Tibial nerve (tissue), 4 donors: ENCODE measurements around the gene C1QTNF6. TPM values are rescaled to one million over a fixed set of nuclear protein-coding genes. Genes with fewer than 3 reads are reported as not detected.

Source experiments
- DNase-seq, 2 donors: peaks; one replicate each; pipeline ENCODE4 v3.0.0-alpha.2; 2019; ENCODE audit warnings: low spot score in 2 of 2
- H3K27ac ChIP-seq, 4 donors: fragments of 200-600 bp; sonication (generic) in 3 of 4; one replicate each; pipeline ENCODE4 v1.5.1; 2017 to 2019; ENCODE audit warnings: mild to moderate bottlenecking in 1 of 4
- H3K27me3 ChIP-seq, 2 donors: fragments of 200-600 bp; sonication (generic) in 1 of 2; one replicate each; pipeline versions ENCODE4 v1.5.1 to v1.6.0; 2017 to 2019
- H3K36me3 ChIP-seq, 3 donors: fragments of 200-600 bp; sonication (generic); one replicate each; pipeline ENCODE4 v1.5.1; 2018 to 2019
- H3K4me1 ChIP-seq, 4 donors: fragments of 200-600 bp; sonication (generic) in 3 of 4; one replicate each; pipeline ENCODE4 v1.5.1; 2017 to 2019
- H3K4me3 ChIP-seq, 4 donors: fragments of 200-600 bp; sonication (generic) in 3 of 4; one replicate each; pipeline ENCODE4 v1.5.1; 2017 to 2019; ENCODE audit warnings: mild to moderate bottlenecking in 1 of 4, moderate library complexity in 1 of 4
- H3K9me3 ChIP-seq, 4 donors: fragments of 200-600 bp; sonication (generic) in 3 of 4; one replicate each; pipeline ENCODE4 v1.5.1; 2017 to 2019
- EP300 ChIP-seq, 2 donors: sonication (generic); formaldehyde crosslinking; IDR thresholded peaks; one replicate each; pipeline ENCODE4 v1.6.1; 2017; ENCODE audit warnings: antibody characterized with exemption in 2 of 2, mild to moderate bottlenecking in 1 of 2
- POLR2A ChIP-seq, 2 donors: fragments of 450-650 bp; IDR thresholded peaks; one replicate each; pipeline ENCODE4 v1.6.1; 2017; ENCODE audit warnings: antibody characterized with exemption in 2 of 2, mild to moderate bottlenecking in 2 of 2, moderate library complexity in 2 of 2
- WGBS, 2 donors: methylation state at CpG; one replicate each; pipeline ENCODE4 v1.1.5; 2018; 5-methylcytosine and 5-hydroxymethylcytosine counted together
- total RNA-seq, 4 donors: library from RNA; depleted of rRNA; stranded (reverse); fragments of >200 nt; gene quantifications; one replicate each; pipeline ENCODE4 v1.1.0, GENCODE V29; 2016
- TF ChIP-seq, protein P1 (sequence below), 5 experiments: fragments of 200-600 bp in 3 of 5; fragments of 450-650 bp in 2 of 5; sonication (generic) in 3 of 5; IDR thresholded peaks; one replicate each; pipeline ENCODE4 v1.5.1; 2016 to 2019; ENCODE audit warnings: antibody characterized with exemption in 5 of 5, mild to moderate bottlenecking in 3 of 5, moderate library complexity in 2 of 5

C1QTNF6 gene
- total RNA-seq, 4 donors from 2014 or later = 2.6 to 3.9 (median 3.4) TPM

GRCh38 chr22:37221424-37222333 is 33.6 kb upstream of the C1QTNF6 start:
- Histone ChIP-seq H3K36me3 (no peaks in the 10 kb centered on the region), H3K4me1 (peaks cover 0 to 7% (median 0%) of the 10 kb centered on the region in 4 donors), H3K27me3 (peaks cover 0 to 21% of the 10 kb centered on the region in 2 donors), H3K27ac (peak overlapping the region in 1 of 4 donors; percentile 60), H3K4me3 (no peak overlapping the region), H3K9me3 (no peaks in the 10 kb centered on the region)
- no peak for DNase-seq
- no peak for TF ChIP-seq POLR2A (IDR thresholded peaks at IDR 0.05)
- TF ChIP-seq, protein P1, sequence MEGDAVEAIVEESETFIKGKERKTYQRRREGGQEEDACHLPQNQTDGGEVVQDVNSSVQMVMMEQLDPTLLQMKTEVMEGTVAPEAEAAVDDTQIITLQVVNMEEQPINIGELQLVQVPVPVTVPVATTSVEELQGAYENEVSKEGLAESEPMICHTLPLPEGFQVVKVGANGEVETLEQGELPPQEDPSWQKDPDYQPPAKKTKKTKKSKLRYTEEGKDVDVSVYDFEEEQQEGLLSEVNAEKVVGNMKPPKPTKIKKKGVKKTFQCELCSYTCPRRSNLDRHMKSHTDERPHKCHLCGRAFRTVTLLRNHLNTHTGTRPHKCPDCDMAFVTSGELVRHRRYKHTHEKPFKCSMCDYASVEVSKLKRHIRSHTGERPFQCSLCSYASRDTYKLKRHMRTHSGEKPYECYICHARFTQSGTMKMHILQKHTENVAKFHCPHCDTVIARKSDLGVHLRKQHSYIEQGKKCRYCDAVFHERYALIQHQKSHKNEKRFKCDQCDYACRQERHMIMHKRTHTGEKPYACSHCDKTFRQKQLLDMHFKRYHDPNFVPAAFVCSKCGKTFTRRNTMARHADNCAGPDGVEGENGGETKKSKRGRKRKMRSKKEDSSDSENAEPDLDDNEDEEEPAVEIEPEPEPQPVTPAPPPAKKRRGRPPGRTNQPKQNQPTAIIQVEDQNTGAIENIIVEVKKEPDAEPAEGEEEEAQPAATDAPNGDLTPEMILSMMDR (IDR thresholded peaks at IDR 0.05) = no peak
- TF ChIP-seq EP300 (IDR thresholded peaks at IDR 0.05) = no peak
- 82 to 88% methylated on average over 10 of the region's 10 CpGs for WGBS, 2 donors

DNA sequence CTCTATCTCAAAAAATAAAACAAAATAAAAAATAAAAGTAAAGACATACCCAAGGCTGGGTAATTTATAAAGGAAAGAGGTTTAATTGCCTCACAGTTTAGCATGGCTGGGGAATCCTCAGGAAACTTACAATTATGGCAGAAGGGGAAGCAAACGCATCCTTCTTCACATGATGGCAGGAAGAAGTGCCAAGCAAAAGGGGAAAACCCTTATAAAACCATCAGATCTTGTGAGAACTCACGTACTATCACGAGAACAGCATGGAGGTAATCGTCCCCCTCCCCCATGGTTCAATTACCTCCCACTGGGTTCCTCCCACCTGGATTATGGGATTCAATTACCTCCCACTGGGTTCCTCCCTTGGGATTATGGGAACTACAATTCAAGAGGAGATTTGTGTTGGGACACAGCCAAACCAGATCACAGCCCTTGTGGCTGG is 32.5 kb upstream of the C1QTNF6 start:
- Histone ChIP-seq H3K27me3 (peaks cover 0 to 24% of the 10 kb centered on the region in 2 donors), H3K9me3 (no peaks in the 10 kb centered on the region), H3K36me3 (no peaks in the 10 kb centered on the region), H3K27ac (no peak overlapping the region), H3K4me3 (no peak overlapping the region), H3K4me1 (peaks cover 0 to 7% (median 0%) of the 10 kb centered on the region in 4 donors)
- TF ChIP-seq EP300 (IDR thresholded peaks at IDR 0.05) (no peak), POLR2A (IDR thresholded peaks at IDR 0.05) (no peak)
- TF ChIP-seq, protein P1 (IDR thresholded peaks at IDR 0.05) = no peak
- DNase-seq = no peak
- WGBS, 2 donors = 31 to 38% methylated on average over 4 of the region's 4 CpGs

DNA sequence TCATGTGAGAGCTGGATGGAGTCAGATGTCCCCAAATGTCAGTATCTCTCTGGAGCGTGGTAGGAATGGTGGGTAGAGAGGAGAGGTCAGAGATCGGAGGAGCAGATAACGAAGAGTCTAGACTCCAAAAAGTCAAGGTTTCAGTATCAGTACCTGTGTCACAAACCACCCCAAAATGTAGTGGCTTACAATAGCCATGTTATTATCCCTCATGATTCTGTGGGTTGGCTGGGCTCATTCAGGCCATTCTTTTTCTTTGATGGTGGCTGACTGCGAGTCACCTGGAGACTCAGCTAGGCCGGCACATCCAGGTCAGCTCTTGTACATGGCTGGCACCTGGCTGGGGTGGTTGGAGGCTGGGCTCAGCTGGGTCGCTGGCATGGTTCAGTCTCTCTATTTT is 31.5 kb upstream of the C1QTNF6 start:
- no peak for DNase-seq
- H3K9me3 ChIP-seq = no peaks in the 10 kb centered on the region
- H3K27me3 ChIP-seq = peaks cover 0 to 24% of the 10 kb centered on the region in 2 donors
- no peak overlapping the region for H3K4me3 ChIP-seq
- TF ChIP-seq EP300 (IDR thresholded peaks at IDR 0.05) (no peak), POLR2A (IDR thresholded peaks at IDR 0.05) (no peak)
- TF ChIP-seq, protein P1 (IDR thresholded peaks at IDR 0.05) = no peak
- no peaks in the 10 kb centered on the region for H3K36me3 ChIP-seq
- H3K27ac ChIP-seq = peak overlapping the region in 1 of 4 donors; percentile 10
- H3K4me1 ChIP-seq = peaks cover 0 to 7% (median 0%) of the 10 kb centered on the region in 4 donors
- WGBS, 2 donors = 74 to 89% methylated on average over 6 of the region's 6 CpGs

- no peak overlapping the region for H3K4me3 ChIP-seq
Observed at GRCh38 chr22:37218771-37219411, 30.8 kb upstream of the C1QTNF6 start.

DNA sequence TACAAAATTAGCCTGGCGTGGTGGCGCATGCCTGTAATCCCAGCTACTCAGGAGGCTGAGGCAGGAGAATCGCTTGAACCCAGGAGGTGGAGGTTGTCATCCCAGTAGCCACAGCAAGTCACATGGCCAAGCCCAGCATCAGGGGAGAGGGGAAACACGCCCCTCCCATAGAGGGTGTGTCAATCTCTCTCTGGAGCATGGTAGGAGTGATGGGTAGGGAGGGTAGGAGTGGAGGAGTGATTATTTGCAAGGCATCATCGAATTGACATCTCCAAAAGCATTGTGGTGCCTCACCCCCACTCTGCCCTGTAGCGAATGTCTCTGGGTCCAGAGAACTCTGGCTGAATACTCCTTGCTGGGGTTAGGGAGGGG is 30.3 kb upstream of the C1QTNF6 start:
- DNase-seq = no peak
- TF ChIP-seq EP300 (IDR thresholded peaks at IDR 0.05) (no peak), POLR2A (IDR thresholded peaks at IDR 0.05) (no peak)
- TF ChIP-seq, protein P1 (IDR thresholded peaks at IDR 0.05) = no peak
- WGBS, 2 donors = 78 to 82% methylated on average over 6 of the region's 6 CpGs
- Histone ChIP-seq H3K27ac (peak overlapping the region in 1 of 4 donors; percentile 16), H3K9me3 (no peaks in the 10 kb centered on the region), H3K36me3 (no peaks in the 10 kb centered on the region), H3K27me3 (peaks cover 0 to 24% of the 10 kb centered on the region in 2 donors), H3K4me1 (peaks cover 0 to 7% (median 0%) of the 10 kb centered on the region in 4 donors), H3K4me3 (no peak overlapping the region)

More at GRCh38 chr22:37218771-37219411, 30.8 kb upstream of the C1QTNF6 start:
- Histone ChIP-seq H3K27ac (peak overlapping the region in 1 of 4 donors; percentile 16), H3K4me1 (peaks cover 0 to 7% (median 0%) of the 10 kb centered on the region in 4 donors), H3K36me3 (no peaks in the 10 kb centered on the region), H3K9me3 (no peaks in the 10 kb centered on the region), H3K27me3 (peaks cover 0 to 24% of the 10 kb centered on the region in 2 donors)
- TF ChIP-seq POLR2A (IDR thresholded peaks at IDR 0.05) = no peak
- TF ChIP-seq EP300 (IDR thresholded peaks at IDR 0.05) = no peak
- no peak for DNase-seq
- 46 to 52% methylated on average over 6 to 7 of the region's 7 CpGs for WGBS, 2 donors
